OCI-LY3 (cell line): ENCODE data around the gene ARHGAP12.

ENCODE experiments used
- H2AFZ ChIP-seq: fragments of 200-600, 300-600 bp; shearing (Covaris generic); 2 replicates; pipeline ENCODE4 v1.6.0; 2014; ENCODE audit warnings: antibody characterized with exemption, low read depth, low read length
- H3K27ac ChIP-seq: fragments of 200-600, 300-600 bp; sonication (generic); 2 replicates; pipeline ENCODE4 v1.5.1; 2014; ENCODE audit warnings: mild to moderate bottlenecking, low read length, moderate library complexity, mixed read lengths
- H3K27me3 ChIP-seq: fragments of 200-600, 300-600 bp; sonication (generic); 2 replicates; pipeline ENCODE4 v1.6.1; 2014; ENCODE audit warnings: low read depth, low read length, mixed read lengths
- H3K36me3 ChIP-seq: fragments of 200-600, 300-600 bp; sonication (generic); replicated peaks from 2 replicates; pipeline ENCODE3; 2014; ENCODE audit warnings: low read depth, low read length, mixed read lengths
- H3K4me1 ChIP-seq: fragments of 300-600, 200-600 bp; sonication (generic); 2 replicates; pipeline ENCODE4 v1.6.1; 2014; ENCODE audit warnings: low read length, mixed read lengths
- H3K4me2 ChIP-seq: fragments of 200-600, 300-600 bp; sonication (generic); 2 replicates; pipeline ENCODE4 v1.6.1; 2014; ENCODE audit warnings: low read length, mixed read lengths
- H3K4me3 ChIP-seq: fragments of 300-600, 200-600 bp; sonication (generic); 2 replicates; pipeline ENCODE4 v1.5.1; 2014; ENCODE audit warnings: antibody characterized with exemption, mild to moderate bottlenecking, low read length, moderate library complexity
- H3K79me2 ChIP-seq: fragments of 300-600, 200-600 bp; shearing (Covaris generic); 2 replicates; pipeline ENCODE4 v1.6.1; 2014; ENCODE audit warnings: mild to moderate bottlenecking, low read length, mixed read lengths
- H3K9ac ChIP-seq: fragments of 300-600, 200-600 bp; shearing (Covaris generic); 2 replicates; pipeline ENCODE4 v1.6.0; 2014; ENCODE audit warnings: mild to moderate bottlenecking, low read length, moderate library complexity
- H3K9me3 ChIP-seq: fragments of 200-600, 300-600 bp; shearing (Covaris generic); 2 replicates; pipeline ENCODE4 v1.6.1; 2014; ENCODE audit warnings: low read length, mixed read lengths; ENCODE audit not compliant: insufficient read depth
- H4K20me1 ChIP-seq: fragments of 200-600, 300-600 bp; sonication (generic); 2 replicates; pipeline ENCODE4 v1.6.1; 2016; ENCODE audit warnings: low read length, mixed read lengths; ENCODE audit not compliant: insufficient read depth
- EZH2phosphoT487 ChIP-seq: fragments of 200-600 bp; shearing (Covaris generic); IDR thresholded peaks from 2 replicates; pipeline ENCODE4 v1.6.1; 2018; ENCODE audit warnings: antibody characterized with exemption, mixed run types, low read depth
- TF ChIP-seq, protein P1 (sequence below): fragments of 200-600, 300-600 bp; sonication (generic); IDR thresholded peaks from 2 replicates; pipeline ENCODE4 v1.5.1; 2014; ENCODE audit warnings: antibody characterized with exemption, low read length, low read depth

The ARHGAP12 gene

DNA sequence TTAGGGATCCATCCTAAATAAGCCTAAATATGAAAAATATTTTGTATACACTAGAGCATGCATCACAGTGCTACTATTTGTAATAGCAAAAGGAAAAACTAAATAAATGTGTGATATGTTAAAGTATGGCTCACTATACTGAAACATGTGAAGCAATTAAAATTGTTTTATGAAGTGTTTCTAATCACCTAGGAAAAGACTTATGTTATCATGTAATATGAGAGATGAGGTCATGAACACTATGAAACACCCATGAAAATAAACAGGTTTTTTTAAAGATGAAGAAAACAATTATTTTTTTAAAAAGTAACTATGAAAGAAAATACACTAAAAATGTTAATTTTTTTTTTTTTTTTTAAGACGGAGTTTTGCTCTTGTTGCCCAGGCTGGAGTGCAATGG lies 16.8 kb upstream of the ARHGAP12 start:
- Histone ChIP-seq H3K27ac (no peak overlapping the region), H3K9ac (no peak overlapping the region), H3K4me1 (peaks cover 13% of the 10 kb centered on the region)

DNA sequence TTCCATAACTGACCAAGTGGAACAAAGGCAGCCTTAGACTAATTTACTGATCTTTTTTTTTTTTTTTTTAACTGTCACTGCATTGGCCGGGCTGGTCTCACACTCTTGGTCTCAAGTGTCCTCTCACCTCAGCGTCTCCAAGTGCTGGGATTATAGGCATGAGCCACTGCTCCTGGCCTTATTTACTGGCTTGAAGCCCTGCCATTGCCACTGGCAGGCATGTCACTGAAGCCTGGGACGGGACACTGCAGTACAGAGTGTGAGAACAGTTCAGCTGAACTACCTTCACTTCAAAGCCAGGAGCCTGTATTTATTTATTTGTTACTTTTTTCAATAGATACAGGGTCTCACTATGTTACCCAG lies 15.4 kb upstream of the ARHGAP12 start:
- H3K4me3 ChIP-seq, result no peak overlapping the region
- H3K79me2 ChIP-seq, result no peaks in the 10 kb centered on the region
- H3K27me3 ChIP-seq, result no peaks in the 10 kb centered on the region
- no peaks in the 10 kb centered on the region for H3K36me3 ChIP-seq
- no peak overlapping the region for H3K9ac ChIP-seq
- H4K20me1 ChIP-seq, result no peaks in the 10 kb centered on the region
- H2AFZ ChIP-seq, result no peak overlapping the region
- TF ChIP-seq, protein P1, sequence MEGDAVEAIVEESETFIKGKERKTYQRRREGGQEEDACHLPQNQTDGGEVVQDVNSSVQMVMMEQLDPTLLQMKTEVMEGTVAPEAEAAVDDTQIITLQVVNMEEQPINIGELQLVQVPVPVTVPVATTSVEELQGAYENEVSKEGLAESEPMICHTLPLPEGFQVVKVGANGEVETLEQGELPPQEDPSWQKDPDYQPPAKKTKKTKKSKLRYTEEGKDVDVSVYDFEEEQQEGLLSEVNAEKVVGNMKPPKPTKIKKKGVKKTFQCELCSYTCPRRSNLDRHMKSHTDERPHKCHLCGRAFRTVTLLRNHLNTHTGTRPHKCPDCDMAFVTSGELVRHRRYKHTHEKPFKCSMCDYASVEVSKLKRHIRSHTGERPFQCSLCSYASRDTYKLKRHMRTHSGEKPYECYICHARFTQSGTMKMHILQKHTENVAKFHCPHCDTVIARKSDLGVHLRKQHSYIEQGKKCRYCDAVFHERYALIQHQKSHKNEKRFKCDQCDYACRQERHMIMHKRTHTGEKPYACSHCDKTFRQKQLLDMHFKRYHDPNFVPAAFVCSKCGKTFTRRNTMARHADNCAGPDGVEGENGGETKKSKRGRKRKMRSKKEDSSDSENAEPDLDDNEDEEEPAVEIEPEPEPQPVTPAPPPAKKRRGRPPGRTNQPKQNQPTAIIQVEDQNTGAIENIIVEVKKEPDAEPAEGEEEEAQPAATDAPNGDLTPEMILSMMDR, result no peak
- no peak for TF ChIP-seq EZH2phosphoT487
- H3K4me1 ChIP-seq, result peaks cover 13% of the 10 kb centered on the region
- no peak overlapping the region for H3K4me2 ChIP-seq
- no peaks in the 10 kb centered on the region for H3K9me3 ChIP-seq
- H3K27ac ChIP-seq, result no peak overlapping the region

More for the DNA sequence above, 16.8 kb upstream of the ARHGAP12 start:
- Histone ChIP-seq H4K20me1 (no peaks in the 10 kb centered on the region), H3K36me3 (no peaks in the 10 kb centered on the region), H2AFZ (no peak overlapping the region), H3K4me2 (no peak overlapping the region), H3K9me3 (no peaks in the 10 kb centered on the region), H3K4me3 (no peak overlapping the region), H3K79me2 (no peaks in the 10 kb centered on the region), H3K27me3 (no peaks in the 10 kb centered on the region)
- no peak for TF ChIP-seq EZH2phosphoT487
- TF ChIP-seq, protein P1, result no peak

DNA sequence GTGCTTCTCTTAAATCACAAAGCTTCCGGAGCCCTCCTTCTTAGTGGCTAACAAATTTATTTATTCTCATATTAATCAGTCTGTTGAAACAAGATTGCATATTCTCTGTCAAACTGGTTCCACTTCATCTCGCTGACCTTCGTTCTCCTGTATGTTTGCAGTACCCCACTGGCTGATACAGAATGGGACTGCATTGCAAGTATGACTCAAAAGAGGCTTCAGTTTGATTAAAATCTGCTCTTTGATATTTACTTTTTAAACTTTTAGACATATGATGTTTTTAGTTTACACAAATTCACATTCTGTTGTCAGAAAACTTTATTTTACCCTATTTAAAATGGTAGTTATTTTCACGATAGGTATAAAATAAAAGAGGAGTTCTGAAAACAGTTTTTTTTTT lies 14.3 kb upstream of the ARHGAP12 start:
- no peak overlapping the region for H3K4me3 ChIP-seq
- no peak overlapping the region for H2AFZ ChIP-seq
- no peaks in the 10 kb centered on the region for H3K9me3 ChIP-seq
- no peak overlapping the region for H3K4me2 ChIP-seq
- peaks cover 12% of the 10 kb centered on the region for H3K4me1 ChIP-seq
- TF ChIP-seq EZH2phosphoT487, result no peak
- TF ChIP-seq, protein P1, result no peak
- H3K27me3 ChIP-seq, result no peaks in the 10 kb centered on the region
- H3K79me2 ChIP-seq, result no peaks in the 10 kb centered on the region
- H3K36me3 ChIP-seq, result no peaks in the 10 kb centered on the region
- no peak overlapping the region for H3K9ac ChIP-seq
- H4K20me1 ChIP-seq, result no peaks in the 10 kb centered on the region
- no peak overlapping the region for H3K27ac ChIP-seq

DNA sequence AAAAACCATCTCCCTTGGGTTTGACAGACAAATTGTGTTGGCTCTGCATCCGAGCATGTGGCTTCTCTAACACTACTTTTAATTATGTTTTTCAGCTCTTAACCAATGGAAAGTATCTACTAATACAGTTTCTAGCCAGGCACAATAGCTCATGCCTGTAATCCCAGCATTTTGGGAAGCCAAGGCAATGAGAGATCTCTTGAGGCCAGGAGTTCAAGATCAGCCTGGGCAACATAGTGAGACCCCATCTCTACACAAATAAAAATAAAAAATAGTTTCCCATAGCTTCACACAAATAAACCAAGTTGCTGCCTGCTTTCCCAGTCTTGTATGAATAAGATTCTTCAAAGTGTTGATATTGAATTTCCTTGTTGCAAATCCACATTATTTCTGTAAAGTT lies 13.8 kb upstream of the ARHGAP12 start:
- H4K20me1 ChIP-seq, result no peaks in the 10 kb centered on the region
- H3K9ac ChIP-seq, result no peak overlapping the region
- H3K79me2 ChIP-seq, result no peaks in the 10 kb centered on the region
- no peak overlapping the region for H3K27ac ChIP-seq
- no peak overlapping the region for H3K4me3 ChIP-seq
- no peaks in the 10 kb centered on the region for H3K36me3 ChIP-seq
- H3K9me3 ChIP-seq, result no peaks in the 10 kb centered on the region
- no peak overlapping the region for H2AFZ ChIP-seq
- H3K4me2 ChIP-seq, result no peak overlapping the region
- peaks cover 7% of the 10 kb centered on the region for H3K4me1 ChIP-seq
- TF ChIP-seq, protein P1, result no peak
- TF ChIP-seq EZH2phosphoT487, result no peak
- H3K27me3 ChIP-seq, result no peaks in the 10 kb centered on the region
